Nephron (organoid): Measurements from ENCODE around the gene BUB3.

Source experiments
- H3K27ac Mint-ChIP-seq, 3 experiments: 2 replicates each; pipeline ENCODE4 v1.8.0; 2020; ENCODE audit warnings: mixed read lengths in 3 of 3, mild to moderate bottlenecking in 2 of 3, moderate library complexity in 1 of 3
- H3K27me3 Mint-ChIP-seq: 2 replicates; pipeline ENCODE4 v1.8.0; 2021; ENCODE audit warnings: low read depth, mild to moderate bottlenecking, moderate library complexity, mixed read lengths
- H3K36me3 Mint-ChIP-seq: 2 replicates; pipeline ENCODE4 v1.8.0; 2020; ENCODE audit warnings: low read depth, mixed read lengths
- H3K4me1 Mint-ChIP-seq: 2 replicates; pipeline ENCODE4 v1.8.0; 2020; ENCODE audit warnings: mixed read lengths
- H3K4me3 Mint-ChIP-seq, 3 experiments: 2 replicates each; pipeline ENCODE4 v1.8.0; 2020; ENCODE audit warnings: mild to moderate bottlenecking in 3 of 3, mixed read lengths in 3 of 3, moderate library complexity in 2 of 3
- H3K9me3 Mint-ChIP-seq: 2 replicates; pipeline ENCODE4 v1.8.0; 2020; ENCODE audit warnings: mixed read lengths
- TF ChIP-seq, protein P1 (sequence below), 3 experiments: fragments of 200-600 bp; sonication (generic); IDR thresholded peaks; one replicate each; pipeline ENCODE4 v1.5.0; 2021; ENCODE audit warnings: antibody characterized with exemption in 3 of 3; ENCODE audit not compliant: unreplicated experiment in 3 of 3

Gene BUB3

GRCh38 chr10:123140164-123140982 is 13.8 kb upstream of the BUB3 start:
- H3K36me3 Mint-ChIP-seq, result no peaks in the 10 kb centered on the region
- TF ChIP-seq, protein P1, sequence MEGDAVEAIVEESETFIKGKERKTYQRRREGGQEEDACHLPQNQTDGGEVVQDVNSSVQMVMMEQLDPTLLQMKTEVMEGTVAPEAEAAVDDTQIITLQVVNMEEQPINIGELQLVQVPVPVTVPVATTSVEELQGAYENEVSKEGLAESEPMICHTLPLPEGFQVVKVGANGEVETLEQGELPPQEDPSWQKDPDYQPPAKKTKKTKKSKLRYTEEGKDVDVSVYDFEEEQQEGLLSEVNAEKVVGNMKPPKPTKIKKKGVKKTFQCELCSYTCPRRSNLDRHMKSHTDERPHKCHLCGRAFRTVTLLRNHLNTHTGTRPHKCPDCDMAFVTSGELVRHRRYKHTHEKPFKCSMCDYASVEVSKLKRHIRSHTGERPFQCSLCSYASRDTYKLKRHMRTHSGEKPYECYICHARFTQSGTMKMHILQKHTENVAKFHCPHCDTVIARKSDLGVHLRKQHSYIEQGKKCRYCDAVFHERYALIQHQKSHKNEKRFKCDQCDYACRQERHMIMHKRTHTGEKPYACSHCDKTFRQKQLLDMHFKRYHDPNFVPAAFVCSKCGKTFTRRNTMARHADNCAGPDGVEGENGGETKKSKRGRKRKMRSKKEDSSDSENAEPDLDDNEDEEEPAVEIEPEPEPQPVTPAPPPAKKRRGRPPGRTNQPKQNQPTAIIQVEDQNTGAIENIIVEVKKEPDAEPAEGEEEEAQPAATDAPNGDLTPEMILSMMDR (IDR thresholded peaks at IDR 0.05; ENCODE audit: unreplicated experiment in 3 of 3), result no peak
- no peaks in the 10 kb centered on the region for H3K9me3 Mint-ChIP-seq
- no peak overlapping the region for H3K4me3 Mint-ChIP-seq
- H3K27me3 Mint-ChIP-seq, result peaks cover 97% of the 10 kb centered on the region
- H3K4me1 Mint-ChIP-seq, result peaks cover 29% of the 10 kb centered on the region
- H3K27ac Mint-ChIP-seq, result no peak overlapping the region

GRCh38 chr10:123140983-123141390 is 13.2 kb upstream of the BUB3 start:
- H3K27me3 Mint-ChIP-seq, result peaks cover 98% of the 10 kb centered on the region
- H3K27ac Mint-ChIP-seq, result no peak overlapping the region
- no peak overlapping the region for H3K4me3 Mint-ChIP-seq
- TF ChIP-seq, protein P1 (IDR thresholded peaks at IDR 0.05; ENCODE audit: unreplicated experiment in 3 of 3), result no peak
- peaks cover 30% of the 10 kb centered on the region for H3K4me1 Mint-ChIP-seq
- H3K36me3 Mint-ChIP-seq, result no peaks in the 10 kb centered on the region
- H3K9me3 Mint-ChIP-seq, result no peaks in the 10 kb centered on the region

GRCh38 chr10:123141791-123142700 is 12.2 kb upstream of the BUB3 start:
- TF ChIP-seq, protein P1 (IDR thresholded peaks at IDR 0.05; ENCODE audit: unreplicated experiment in 3 of 3), result no peak
- Mint-ChIP-seq H3K4me1 (peaks cover 29% of the 10 kb centered on the region), H3K27me3 (peaks cover 99% of the 10 kb centered on the region), H3K27ac (no peak overlapping the region), H3K9me3 (no peaks in the 10 kb centered on the region), H3K4me3 (no peak overlapping the region), H3K36me3 (no peaks in the 10 kb centered on the region)

DNA sequence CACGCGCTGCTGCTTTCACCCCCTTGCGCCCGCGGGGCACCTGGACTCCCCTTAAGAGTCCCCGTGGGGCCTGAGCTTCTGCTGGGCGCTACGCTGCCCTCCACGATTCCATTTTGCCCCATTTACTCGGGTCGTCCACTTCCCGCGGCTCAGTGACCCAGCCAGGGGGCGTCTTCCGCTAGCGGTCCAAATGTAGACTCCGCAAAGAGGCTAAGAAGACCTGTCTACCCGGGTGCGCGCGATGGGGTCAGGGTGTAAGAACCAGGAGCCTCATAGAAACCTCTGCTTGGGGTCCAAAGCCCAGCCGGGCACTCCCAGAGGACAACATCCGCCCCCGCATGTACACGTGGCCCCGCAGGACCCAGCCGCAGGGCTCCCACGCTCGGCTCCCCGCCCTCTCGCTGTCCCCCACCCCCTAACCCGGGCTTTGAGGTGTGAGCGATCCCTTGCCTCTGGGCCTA is 11.5 kb upstream of the BUB3 start:
- Mint-ChIP-seq H3K4me3 (no peak overlapping the region), H3K27me3 (peaks cover 100% of the 10 kb centered on the region), H3K9me3 (no peaks in the 10 kb centered on the region), H3K36me3 (no peaks in the 10 kb centered on the region), H3K27ac (no peak overlapping the region), H3K4me1 (peaks cover 31% of the 10 kb centered on the region)
- TF ChIP-seq, protein P1 (IDR thresholded peaks at IDR 0.05; ENCODE audit: unreplicated experiment in 3 of 3), result no peak

DNA sequence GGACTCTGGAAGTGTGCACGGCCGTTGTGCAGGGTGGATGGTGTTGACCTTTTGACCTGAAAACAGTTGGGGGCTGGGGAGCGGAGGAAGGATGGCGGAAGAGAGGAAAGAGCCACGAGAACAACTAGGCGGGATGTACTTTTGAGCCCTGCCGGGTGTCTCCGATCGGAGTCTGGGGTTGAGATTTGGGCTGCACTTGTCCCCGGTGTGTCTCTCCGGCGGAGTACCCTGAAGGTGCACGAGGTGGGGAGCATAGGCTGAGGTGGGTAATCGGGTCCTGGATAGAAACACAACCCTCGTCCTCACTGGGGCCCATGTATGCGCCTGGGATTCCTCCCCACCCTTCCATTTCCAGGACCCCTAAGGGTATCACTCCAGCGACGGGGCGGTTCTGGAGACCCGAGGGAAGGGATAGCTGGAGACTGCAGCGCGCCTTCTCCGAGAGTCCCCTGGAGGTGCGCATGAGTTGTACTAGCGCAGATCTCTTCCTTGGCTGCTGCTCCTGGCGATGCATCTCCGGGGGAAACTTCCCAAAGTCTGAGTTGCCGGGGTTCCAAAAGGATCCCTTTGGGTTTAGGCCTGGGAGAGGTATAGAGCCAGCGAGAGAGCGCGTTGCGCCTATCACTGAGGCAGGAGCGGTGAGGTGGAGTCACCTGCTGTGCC is 10.9 kb upstream of the BUB3 start:
- H3K27me3 Mint-ChIP-seq, result peaks cover 100% of the 10 kb centered on the region
- no peaks in the 10 kb centered on the region for H3K9me3 Mint-ChIP-seq
- H3K27ac Mint-ChIP-seq, result no peak overlapping the region
- H3K4me3 Mint-ChIP-seq, result no peak overlapping the region
- no peaks in the 10 kb centered on the region for H3K36me3 Mint-ChIP-seq
- TF ChIP-seq, protein P1 (IDR thresholded peaks at IDR 0.05; ENCODE audit: unreplicated experiment in 3 of 3), result no peak
- peaks cover 30% of the 10 kb centered on the region for H3K4me1 Mint-ChIP-seq
